HG03045 (cell line): ENCODE measurements around the gene COMMD7.

ENCODE experiments used
- ATAC-seq: cut with Tn5 transposase; IDR thresholded peaks from one replicate; pipeline ENCODE4 v1.9.1; 2021; ENCODE audit warnings: mild to moderate bottlenecking, moderate library complexity; ENCODE audit not compliant: unreplicated experiment

The COMMD7 gene

DNA sequence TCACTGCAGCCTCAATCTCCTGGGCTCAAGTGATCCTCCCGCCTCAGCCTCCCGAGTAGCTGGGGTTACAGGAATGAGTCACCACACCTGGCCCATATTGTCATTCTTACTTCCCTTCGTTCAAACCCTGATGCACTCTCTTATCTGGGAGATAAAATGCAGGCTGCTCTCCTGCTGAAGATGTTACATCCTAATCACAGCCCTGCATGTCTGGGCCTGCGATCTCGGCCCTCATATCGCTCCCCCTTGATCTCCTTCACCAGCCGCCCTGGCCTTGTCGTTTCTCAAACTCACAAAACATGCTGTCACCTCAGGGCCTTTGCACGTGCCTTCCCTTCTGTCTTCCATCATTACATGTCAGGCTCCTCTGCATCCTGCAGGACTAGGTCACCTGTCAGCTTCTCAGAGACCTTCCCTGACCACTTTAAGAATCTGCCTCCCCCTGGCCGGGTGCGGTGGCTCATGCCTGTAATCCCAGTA, 60.7 kb downstream of the COMMD7 start:
- ATAC-seq: no peak

- no peak for ATAC-seq
Measured at GRCh38 chr20:32681175-32682084, 61.8 kb downstream of the COMMD7 start.

GRCh38 chr20:32680544-32681174, 62.6 kb downstream of the COMMD7 start:
- ATAC-seq: no peak

- no peak for ATAC-seq
Measured at GRCh38 chr20:32678948-32679347, 64.3 kb downstream of the COMMD7 start.

- ATAC-seq: no peak
Measured at GRCh38 chr20:32675223-32675975, 67.9 kb downstream of the COMMD7 start.

DNA sequence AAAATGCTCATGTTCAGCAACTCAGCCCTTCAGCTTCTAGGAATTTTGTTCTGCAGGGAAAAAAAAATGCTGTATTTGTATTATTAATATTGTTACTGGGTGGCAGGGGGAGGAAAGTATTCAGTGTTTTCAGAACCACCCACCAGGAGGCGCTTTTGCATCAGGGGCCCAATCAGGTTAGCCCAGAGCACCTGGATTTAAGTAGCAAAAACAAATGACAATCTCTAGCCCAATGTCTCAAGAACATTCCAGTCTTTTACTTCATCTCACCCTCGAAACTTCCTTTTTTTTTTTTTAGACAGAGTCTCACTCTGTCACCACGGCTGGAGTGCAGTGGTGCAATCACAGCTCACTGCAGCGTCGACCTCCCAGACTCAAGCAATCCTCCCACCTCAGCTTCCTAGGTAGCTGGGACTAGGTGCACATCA, 68.9 kb downstream of the COMMD7 start:
- no peak for ATAC-seq

DNA sequence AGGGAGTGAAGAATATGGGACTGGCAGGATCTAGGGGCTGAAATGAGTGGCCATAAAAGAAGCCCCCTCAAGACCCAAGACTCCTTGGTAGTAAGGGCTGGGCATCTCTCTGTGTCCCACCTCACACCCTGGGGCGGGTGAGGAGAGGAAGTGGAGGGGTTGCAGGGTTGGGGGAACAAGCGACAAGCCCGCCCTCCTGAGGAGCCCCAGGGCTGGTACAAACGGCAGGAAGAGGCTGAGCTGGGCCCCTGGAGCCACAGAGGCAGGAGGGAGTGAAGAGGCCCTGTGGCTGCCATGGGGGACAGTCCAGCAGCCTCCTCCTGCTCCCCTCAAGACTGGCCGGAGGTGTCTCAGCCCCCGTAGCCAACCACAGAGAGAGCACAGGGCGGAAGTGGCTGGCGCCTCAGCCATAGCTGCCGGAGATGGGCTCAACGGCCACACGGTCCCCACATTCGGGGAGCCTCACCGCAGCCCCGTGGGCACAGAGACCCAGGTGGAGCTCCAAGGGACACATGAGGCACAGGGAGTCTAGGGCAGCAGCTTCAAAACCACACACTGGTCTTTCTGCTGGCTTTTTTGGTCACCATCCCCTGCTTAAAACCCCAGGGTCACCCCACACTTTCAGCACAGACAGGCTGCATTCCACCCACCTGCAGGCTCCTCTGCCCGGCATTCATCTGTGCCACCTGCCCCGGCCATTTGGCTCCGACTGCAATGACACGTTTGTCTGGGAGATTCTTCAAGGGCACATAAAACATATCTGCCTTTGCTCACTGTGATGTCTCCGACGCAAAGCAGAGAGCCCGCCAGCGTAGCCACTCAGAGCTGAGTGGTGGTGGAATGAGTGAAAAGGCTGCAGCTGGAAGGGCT, 70.0 kb downstream of the COMMD7 start:
- ATAC-seq: peak; percentile 60

DNA sequence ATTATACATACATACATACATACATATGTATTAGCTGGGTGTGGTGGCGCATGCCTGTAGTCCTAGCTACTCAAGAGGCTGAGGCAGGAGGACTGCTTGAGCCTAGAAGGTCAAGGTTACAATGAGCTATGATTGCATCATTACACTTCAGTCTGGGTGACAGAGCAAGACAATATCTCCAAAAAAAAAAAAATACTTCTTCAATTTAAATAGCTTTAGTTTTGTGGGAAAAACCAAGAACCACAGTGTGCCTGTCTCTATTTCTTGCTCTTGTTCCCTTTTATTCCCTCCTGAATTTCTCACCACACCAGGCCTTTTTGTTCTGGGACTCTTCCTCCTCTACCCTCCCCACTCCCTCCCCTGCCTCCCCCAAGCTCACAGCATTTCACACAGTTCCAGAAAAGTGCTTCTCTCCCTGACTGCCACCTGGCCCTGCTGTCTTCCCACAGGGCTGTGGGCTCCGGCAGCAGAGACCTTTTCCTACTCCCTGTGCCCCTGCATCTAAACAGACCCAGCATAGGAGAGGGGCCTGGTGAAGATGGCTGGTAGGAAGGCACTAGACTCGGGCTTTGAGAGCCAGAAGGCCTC, 70.8 kb downstream of the COMMD7 start:
- peak; percentile 13 for ATAC-seq

DNA sequence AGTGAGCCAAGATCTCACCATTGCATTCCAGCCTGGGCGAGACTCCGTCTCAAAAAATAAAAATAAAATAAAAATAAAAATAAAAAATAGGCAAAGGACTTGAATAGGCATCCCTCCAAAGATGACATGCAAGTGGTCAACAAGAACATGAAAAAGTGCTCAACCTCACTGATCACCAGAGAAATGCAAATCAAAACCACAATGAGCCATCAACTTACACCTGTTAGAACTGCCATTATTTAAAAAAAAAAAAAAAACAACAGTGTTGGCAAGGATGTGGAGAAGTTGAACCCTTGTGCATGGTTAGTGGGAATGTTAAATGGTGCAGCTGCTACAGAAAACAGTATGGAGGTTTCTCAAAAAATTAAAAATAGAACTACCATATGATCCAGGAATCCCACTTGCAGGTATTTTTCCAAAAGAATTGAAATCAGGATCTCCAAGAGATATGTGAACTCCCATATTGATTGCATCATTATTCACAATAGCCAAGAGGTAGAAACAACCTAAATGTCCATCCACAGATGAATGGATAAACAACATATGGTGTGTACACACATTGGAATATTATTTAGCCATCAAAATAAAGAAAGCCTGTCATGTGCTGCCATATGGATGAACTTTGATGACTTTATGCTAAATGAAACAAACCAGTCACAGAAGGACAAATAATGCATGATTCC, 72.4 kb downstream of the COMMD7 start:
- ATAC-seq: no peak

- no peak for ATAC-seq
Measured at GRCh38 chr20:32667027-32667426, 76.2 kb downstream of the COMMD7 start.

DNA sequence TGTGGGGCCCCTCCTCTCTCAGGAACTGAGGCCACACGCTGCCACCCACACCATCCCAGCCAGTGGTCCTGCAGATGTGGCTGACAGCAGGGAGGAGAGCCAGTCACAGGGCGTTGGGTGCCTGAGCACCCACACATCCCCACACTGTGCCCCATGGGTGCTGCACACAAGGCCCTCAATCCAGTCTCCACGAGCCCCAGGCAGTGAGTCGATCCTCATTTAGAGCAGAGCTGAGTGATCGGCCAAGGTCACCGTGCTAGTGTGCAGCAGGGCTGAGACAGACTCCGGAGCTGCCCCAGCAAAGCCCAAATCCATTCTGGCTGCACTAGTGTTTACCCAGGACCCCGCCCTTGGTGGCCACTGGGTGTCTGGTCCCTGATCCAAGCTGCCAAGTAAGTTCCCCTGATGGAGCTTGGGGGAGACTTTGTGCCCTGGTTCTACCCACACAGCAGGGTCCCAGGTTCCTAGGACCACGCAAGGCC, 78.5 kb downstream of the COMMD7 start:
- ATAC-seq: no peak

DNA sequence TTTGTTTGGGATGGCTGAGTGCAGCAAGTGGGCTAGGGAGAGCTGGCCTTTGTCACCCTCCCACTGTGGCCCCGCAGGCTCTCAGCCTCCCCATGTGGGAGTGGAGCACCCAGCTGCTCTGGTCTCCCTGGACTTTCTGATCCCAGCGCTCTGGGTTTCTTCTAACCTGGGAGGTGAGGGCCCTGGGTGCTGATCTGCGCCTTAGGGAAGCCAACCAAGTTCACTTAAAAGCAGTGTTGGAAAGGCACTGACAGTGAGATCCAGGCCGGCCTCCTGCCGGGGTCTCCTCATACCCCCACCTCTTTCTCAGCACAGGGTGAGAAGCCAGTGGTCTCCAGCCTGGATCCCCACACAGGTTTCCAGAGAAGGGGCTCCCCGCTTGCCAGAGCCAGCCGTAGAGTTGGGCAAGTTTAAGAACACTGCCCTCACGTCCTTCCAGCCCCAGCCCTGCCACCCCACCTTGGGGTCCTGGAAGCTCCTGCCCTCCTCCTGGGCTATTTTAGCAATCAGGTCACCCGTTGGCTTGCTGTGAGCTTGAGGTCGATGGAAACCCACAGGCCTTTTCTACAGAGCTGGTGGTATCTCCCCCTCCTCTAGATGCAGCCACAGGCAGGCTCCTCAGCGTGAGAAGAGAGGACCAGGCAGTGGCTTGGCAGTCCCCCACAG, 79.1 kb downstream of the COMMD7 start:
- no peak for ATAC-seq

DNA sequence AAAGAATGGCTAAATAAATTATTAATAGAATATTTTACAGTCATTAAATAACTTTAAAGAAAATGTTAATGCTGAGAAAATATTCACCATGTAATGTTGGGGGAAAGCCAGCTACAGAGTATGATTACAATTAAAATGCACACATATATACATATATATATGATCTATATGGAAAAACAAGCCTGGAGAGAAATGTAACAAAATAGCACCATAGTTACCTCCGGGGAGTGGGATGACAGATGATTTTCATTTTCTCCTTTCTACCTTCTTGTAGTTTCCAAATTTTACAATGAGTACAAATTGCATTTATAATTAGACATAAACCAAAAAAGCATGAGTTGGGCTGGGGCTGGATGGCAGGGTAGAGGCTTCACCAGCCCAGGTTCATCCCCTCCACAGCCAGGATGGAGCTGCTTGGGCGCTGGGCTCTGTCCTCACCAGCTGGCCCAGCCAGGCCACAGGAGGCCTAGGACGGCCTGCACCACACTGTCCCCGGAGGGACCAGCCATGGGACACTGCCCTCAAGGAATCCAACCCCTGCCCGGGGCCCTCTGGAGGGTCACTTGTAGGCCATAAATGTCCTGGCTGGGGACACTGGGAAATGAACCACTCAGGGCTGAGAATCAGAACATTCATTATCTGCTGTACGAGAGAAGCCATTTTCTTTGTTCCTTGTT, 79.8 kb downstream of the COMMD7 start:
- no peak for ATAC-seq

GRCh38 chr20:32661820-32662528, 81.3 kb downstream of the COMMD7 start:
- ATAC-seq: no peak

GRCh38 chr20:32660661-32661060, 82.6 kb downstream of the COMMD7 start:
- no peak for ATAC-seq

DNA sequence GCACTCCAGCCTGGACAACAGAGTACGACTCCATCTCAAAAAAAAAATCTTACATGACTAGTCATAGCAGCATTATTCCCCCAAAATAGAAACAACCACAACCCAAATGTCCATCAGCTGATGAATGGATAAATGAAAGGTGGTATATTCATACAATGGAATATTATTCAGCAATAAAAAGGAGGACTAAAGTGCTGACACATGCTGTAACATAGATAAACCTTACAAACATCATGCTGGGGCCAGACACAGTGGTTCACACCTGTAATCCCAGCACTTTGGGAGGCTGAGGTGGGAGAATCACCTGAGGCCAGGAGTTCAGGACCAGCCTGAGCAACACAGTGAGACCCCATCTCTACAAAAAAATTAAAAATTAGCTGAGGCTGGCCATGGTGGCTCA, 86.4 kb downstream of the COMMD7 start:
- no peak for ATAC-seq

GRCh38 chr20:32655903-32656512, 87.3 kb downstream of the COMMD7 start:
- no peak for ATAC-seq
